H1 (cell line): ENCODE measurements around the gene ASB6.

Source experiments
- POU5F1 ChIP-seq: IDR thresholded peaks from 2 replicates; pipeline ENCODE4 v1.6.1; 2011; ENCODE audit warnings: low read depth, mild to moderate bottlenecking, low read length, moderate library complexity
- RFX5 ChIP-seq: IDR thresholded peaks from 2 replicates; pipeline ENCODE4 v1.6.1; 2011; ENCODE audit warnings: low read depth, low read length, improper control_type of control experiment, borderline replicate concordance
- SIN3A ChIP-seq, 2 experiments: IDR thresholded peaks in 1 of 2; conservative IDR thresholded peaks in 1 of 2; 2 replicates each; pipeline ENCODE4 v1.6.1; 2011 to 2012; ENCODE audit warnings: low read length in 2 of 2, improper control_type of control experiment in 1 of 2, low read depth in 1 of 2, mild to moderate bottlenecking in 1 of 2
- TAF1 ChIP-seq: IDR thresholded peaks from 2 replicates; pipeline ENCODE4 v1.6.1; 2011; ENCODE audit warnings: mild to moderate bottlenecking, low read depth, low read length
- TF ChIP-seq, protein P1 (sequence below), 3 experiments: IDR thresholded peaks; 1 replicate in 2 of 3; 2 replicates in 1 of 3; pipeline versions ENCODE4 v1.5.1 to v1.6.1; 2011; ENCODE audit warnings: low read length in 3 of 3, mild to moderate bottlenecking in 3 of 3, inconsistent platforms in 2 of 3, low read depth in 1 of 3, moderate library complexity in 1 of 3; ENCODE audit not compliant: insufficient read depth in 1 of 3; ENCODE audit errors: control extremely low read depth in 1 of 3
- TF ChIP-seq, protein P2 (sequence below): IDR thresholded peaks from 2 replicates; pipeline ENCODE4 v1.6.1; 2011; ENCODE audit warnings: low read depth, mild to moderate bottlenecking, low read length; ENCODE audit not compliant: insufficient read depth

DNA sequence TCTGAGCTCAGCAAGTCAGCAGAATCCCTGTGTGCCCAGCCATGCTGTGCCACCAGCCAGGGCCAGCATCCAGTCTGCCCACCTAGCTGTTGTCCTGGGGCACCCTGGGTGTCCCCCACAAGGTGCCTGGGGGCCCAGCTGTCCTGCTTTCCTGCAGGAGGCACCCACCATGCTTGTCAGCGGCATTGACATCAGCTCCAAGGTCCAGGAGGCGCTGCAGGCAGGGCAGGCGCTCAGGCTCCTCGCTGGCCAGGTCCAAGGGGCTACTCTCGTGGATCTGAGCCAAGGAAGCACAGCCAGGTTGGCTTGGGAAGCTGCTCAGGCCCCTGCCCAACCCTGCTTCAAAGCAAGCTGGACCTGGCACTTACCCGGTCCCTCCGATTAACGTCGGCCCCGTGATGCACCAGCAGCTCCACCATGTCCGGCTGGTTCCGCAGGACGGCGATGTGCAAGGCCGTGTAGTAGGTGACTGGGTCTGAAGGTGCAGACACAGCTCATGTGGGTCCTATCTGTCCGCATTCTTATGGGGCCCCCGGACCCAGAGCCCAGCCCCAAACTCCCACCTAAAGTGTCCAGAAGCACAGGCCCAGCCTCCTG is 2.8 kb downstream of the ASB6 start:
- no peak for TF ChIP-seq RFX5
- TF ChIP-seq, protein P1, sequence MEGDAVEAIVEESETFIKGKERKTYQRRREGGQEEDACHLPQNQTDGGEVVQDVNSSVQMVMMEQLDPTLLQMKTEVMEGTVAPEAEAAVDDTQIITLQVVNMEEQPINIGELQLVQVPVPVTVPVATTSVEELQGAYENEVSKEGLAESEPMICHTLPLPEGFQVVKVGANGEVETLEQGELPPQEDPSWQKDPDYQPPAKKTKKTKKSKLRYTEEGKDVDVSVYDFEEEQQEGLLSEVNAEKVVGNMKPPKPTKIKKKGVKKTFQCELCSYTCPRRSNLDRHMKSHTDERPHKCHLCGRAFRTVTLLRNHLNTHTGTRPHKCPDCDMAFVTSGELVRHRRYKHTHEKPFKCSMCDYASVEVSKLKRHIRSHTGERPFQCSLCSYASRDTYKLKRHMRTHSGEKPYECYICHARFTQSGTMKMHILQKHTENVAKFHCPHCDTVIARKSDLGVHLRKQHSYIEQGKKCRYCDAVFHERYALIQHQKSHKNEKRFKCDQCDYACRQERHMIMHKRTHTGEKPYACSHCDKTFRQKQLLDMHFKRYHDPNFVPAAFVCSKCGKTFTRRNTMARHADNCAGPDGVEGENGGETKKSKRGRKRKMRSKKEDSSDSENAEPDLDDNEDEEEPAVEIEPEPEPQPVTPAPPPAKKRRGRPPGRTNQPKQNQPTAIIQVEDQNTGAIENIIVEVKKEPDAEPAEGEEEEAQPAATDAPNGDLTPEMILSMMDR (IDR thresholded peaks at IDR 0.05; ENCODE audit: control extremely low read depth in 1 of 3, insufficient read depth in 1 of 3, low read depth in 1 of 3, low read length in 3 of 3): no peak
- TF ChIP-seq POU5F1: no peak
- no peak for TF ChIP-seq TAF1
- TF ChIP-seq SIN3A (conservative IDR thresholded peaks at IDR 0.05 in 1 of 2, IDR thresholded peaks at IDR 0.05 in 1 of 2; ENCODE audit: low read depth in 1 of 2, low read length in 2 of 2): no peak
- TF ChIP-seq, protein P2, sequence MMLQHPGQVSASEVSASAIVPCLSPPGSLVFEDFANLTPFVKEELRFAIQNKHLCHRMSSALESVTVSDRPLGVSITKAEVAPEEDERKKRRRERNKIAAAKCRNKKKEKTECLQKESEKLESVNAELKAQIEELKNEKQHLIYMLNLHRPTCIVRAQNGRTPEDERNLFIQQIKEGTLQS: no peak
